Measurements from ENCODE around the gene RAD23A. TPM values are rescaled to one million over a fixed set of nuclear protein-coding genes. Genes with fewer than 3 reads are reported as not detected.

The RAD23A gene
- total and polyA plus RNA-seq, 9 of the 15 experiments (the other 6 are each of a cell fraction or from before 2014, with no cell fraction given) = 9.5 to 181 (median 101) TPM

- TF ChIP-seq MLLT1 (IDR thresholded peaks at IDR 0.05) = 0 out of 4 replicates have a peak, but pooled peaks of 1 of the 2 experiments have one; percentile 10
- peak; percentile 48; the same call in 1 of the 2 replicates for TF ChIP-seq CREB3L1 (IDR thresholded peaks at IDR 0.05; ENCODE audit: borderline replicate concordance, low read depth)
- no peak for TF ChIP-seq NFATC3 (IDR thresholded peaks at IDR 0.05)
- no peak for TF ChIP-seq HES1 (IDR thresholded peaks at IDR 0.05; ENCODE audit: low read depth)
- no peak for TF ChIP-seq FOS (IDR thresholded peaks at IDR 0.05; ENCODE audit: extremely low read depth, insufficient read length)
- no peak; the same call in 1 of the 2 replicates for TF ChIP-seq CBX1 (IDR thresholded peaks at IDR 0.05; ENCODE audit: low read depth)
- no peak for TF ChIP-seq SAFB2 (IDR thresholded peaks at IDR 0.05; ENCODE audit: borderline replicate concordance, low read depth, low read length, severe bottlenecking)
- TF ChIP-seq ZBTB5 (IDR thresholded peaks at IDR 0.05) = no peak
- no peak for TF ChIP-seq PURB (CRISPR knock-in tag; IDR thresholded peaks at IDR 0.05; ENCODE audit: low read depth)
- TF ChIP-seq SMAD1 (IDR thresholded peaks at IDR 0.05; ENCODE audit: low read depth, low read length, partially characterized antibody) = no peak
- no peak for TF ChIP-seq CHCHD3 (CRISPR knock-in tag; IDR thresholded peaks at IDR 0.05)
- no peak for TF ChIP-seq ZNF589 (CRISPR knock-in tag; IDR thresholded peaks at IDR 0.05; ENCODE audit: low read depth)
- no peak for TF ChIP-seq ZNF354B (CRISPR knock-in tag; IDR thresholded peaks at IDR 0.05)
- no peak; the same call in 1 of the 2 replicates for TF ChIP-seq EP400 (IDR thresholded peaks at IDR 0.05)
- no peak for TF ChIP-seq GATA2 (CRISPR knock-in tag; IDR thresholded peaks at IDR 0.05)
- TF ChIP-seq HINFP (tag; conservative IDR thresholded peaks at IDR 0.05; ENCODE audit: low read depth) = no peak
- no peak for TF ChIP-seq ARID1B (IDR thresholded peaks at IDR 0.05)
- TF ChIP-seq ZBTB1 (CRISPR knock-in tag; IDR thresholded peaks at IDR 0.05; ENCODE audit: borderline replicate concordance, low read depth) = no peak
- no peak for TF ChIP-seq E2F5 (CRISPR knock-in tag; IDR thresholded peaks at IDR 0.05)
Measured at GRCh38 chr19:12956446-12957388, 11.1 kb downstream of the RAD23A start, which contains the start of gene GADD45GIP1 (continued).

Measured in K562 (cell line).